HEK293 (cell line): ENCODE data around the gene MKKS.
A peak's percentile ranks its signal among the peaks of the same experiment; 100 is the strongest.

Experiments used
- CTCF ChIA-PET: fragments of 350-600 bp; formaldehyde crosslinking; extraction: SDS; loops from one replicate; lab custom pipeline; 2021; ENCODE audit warnings: antibody characterized with exemption; lab: Yijun Ruan, JAX
- POLR2A ChIA-PET: fragments of 300-600 bp; formaldehyde crosslinking; extraction: SDS; loops from one replicate; lab custom pipeline; 2020; ENCODE audit warnings: antibody characterized with exemption, inconsistent platforms; lab: Yijun Ruan, JAX
- H3K27ac ChIP-seq: fragments of 200-500 bp; sonication (Bioruptor generic); 2 replicates; pipeline ENCODE4 v1.5.1; 2014; ENCODE audit warnings: low read depth, low read length, control low read depth, inconsistent platforms; ENCODE audit errors: extremely low read depth
- H3K36me3 ChIP-seq, 2 experiments: fragments of 200-500 bp in 1 of 2; sonication (Bioruptor generic) in 1 of 2; 1 replicate in 1 of 2; 2 replicates in 1 of 2; pipeline ENCODE4 v1.5.1; 2014 to 2017; ENCODE audit warnings: inconsistent platforms in 2 of 2, low read length in 2 of 2; ENCODE audit not compliant: control insufficient read depth in 2 of 2, insufficient read depth in 1 of 2
- H3K4me1 ChIP-seq: fragments of 200-500 bp; sonication (Bioruptor generic); 2 replicates; pipeline ENCODE4 v1.5.1; 2014; ENCODE audit warnings: mild to moderate bottlenecking, low read length, inconsistent platforms; ENCODE audit not compliant: control insufficient read depth, insufficient read depth
- H3K4me3 ChIP-seq: 2 replicates; pipeline ENCODE4 v1.5.1; 2011; ENCODE audit warnings: low read depth, mild to moderate bottlenecking, control low read depth, low read length, moderate library complexity
- H3K9me3 ChIP-seq: fragments of 200-500 bp; sonication (Bioruptor generic); 2 replicates; pipeline ENCODE4 v1.5.1; 2014; ENCODE audit warnings: low read depth, low read length, inconsistent platforms; ENCODE audit not compliant: control insufficient read depth, insufficient read depth
- MEIS1 ChIP-seq: sonication (generic); formaldehyde crosslinking; IDR thresholded peaks from 2 replicates; pipeline ENCODE4 v1.8.1; 2022; ENCODE audit warnings: missing genetic modification reagents, mild to moderate bottlenecking, borderline replicate concordance
- OSR2 ChIP-seq: fragments of 450-650 bp; formaldehyde crosslinking; IDR thresholded peaks from 2 replicates; pipeline ENCODE4 v1.5.1; 2016; ENCODE audit warnings: missing biosample characterization, missing genetic modification characterization
- RBAK ChIP-seq: fragments of 450-650 bp; formaldehyde crosslinking; IDR thresholded peaks from 2 replicates; pipeline ENCODE4 v1.5.1; 2016; ENCODE audit warnings: missing biosample characterization, missing genetic modification characterization
- WT1 ChIP-seq: fragments of 450-650 bp; formaldehyde crosslinking; IDR thresholded peaks from 2 replicates; pipeline ENCODE4 v1.5.1; 2016; ENCODE audit warnings: missing biosample characterization, missing genetic modification characterization
- YY1 ChIP-seq: fragments of 450-650 bp; formaldehyde crosslinking; IDR thresholded peaks from 2 replicates; pipeline ENCODE4 v1.5.1; 2018; ENCODE audit warnings: missing biosample characterization, missing genetic modification characterization
- ZNF174 ChIP-seq: fragments of 450-650 bp; formaldehyde crosslinking; IDR thresholded peaks from 2 replicates; pipeline ENCODE4 v1.5.0; 2017; ENCODE audit warnings: missing biosample characterization, mild to moderate bottlenecking, missing genetic modification characterization
- ZNF2 ChIP-seq: fragments of 450-650 bp; formaldehyde crosslinking; IDR thresholded peaks from 2 replicates; pipeline ENCODE4 v1.5.1; 2016; ENCODE audit warnings: missing biosample characterization, missing genetic modification characterization
- ZNF211 ChIP-seq: fragments of 450-650 bp; formaldehyde crosslinking; IDR thresholded peaks from 2 replicates; pipeline ENCODE4 v1.5.1; 2016; ENCODE audit warnings: low read depth, missing biosample characterization, missing genetic modification characterization
- ZNF335 ChIP-seq: fragments of 450-650 bp; formaldehyde crosslinking; conservative IDR thresholded peaks from 2 replicates; pipeline ENCODE4 v1.5.1; 2016; ENCODE audit warnings: missing biosample characterization, missing genetic modification characterization
- ZNF354C ChIP-seq: fragments of 450-650 bp; formaldehyde crosslinking; IDR thresholded peaks from 2 replicates; pipeline ENCODE4 v1.5.1; 2016; ENCODE audit warnings: missing biosample characterization, missing genetic modification characterization, low read depth, borderline replicate concordance
- ZNF433 ChIP-seq: fragments of 450-650 bp; formaldehyde crosslinking; IDR thresholded peaks from 2 replicates; pipeline ENCODE4 v1.5.1; 2016; ENCODE audit warnings: missing biosample characterization, missing genetic modification characterization, low read depth
- ZNF549 ChIP-seq: fragments of 450-650 bp; IDR thresholded peaks from 2 replicates; pipeline ENCODE4 v1.5.1; 2018; ENCODE audit warnings: missing biosample characterization, missing genetic modification characterization, mild to moderate bottlenecking, inconsistent platforms, moderate library complexity
- ZNF561 ChIP-seq: fragments of 450-650 bp; IDR thresholded peaks from 2 replicates; pipeline ENCODE4 v1.5.1; 2018; ENCODE audit warnings: missing biosample characterization, missing genetic modification characterization, borderline replicate concordance
- ZNF571 ChIP-seq: fragments of 450-650 bp; formaldehyde crosslinking; IDR thresholded peaks from 2 replicates; pipeline ENCODE4 v1.5.0; 2017; ENCODE audit warnings: missing biosample characterization, missing genetic modification characterization
- ZNF596 ChIP-seq: fragments of 450-650 bp; IDR thresholded peaks from 2 replicates; pipeline ENCODE4 v1.5.0; 2018; ENCODE audit warnings: missing biosample characterization, mild to moderate bottlenecking, missing genetic modification characterization, moderate library complexity
- ZNF623 ChIP-seq: fragments of 450-650 bp; formaldehyde crosslinking; IDR thresholded peaks from 2 replicates; pipeline ENCODE4 v1.5.1; 2016; ENCODE audit warnings: missing biosample characterization, missing genetic modification characterization
- ZNF626 ChIP-seq: fragments of 450-650 bp; sonication (Bioruptor Pico); formaldehyde crosslinking; IDR thresholded peaks from 2 replicates; pipeline ENCODE4 v1.5.1; 2018; ENCODE audit warnings: missing biosample characterization, missing genetic modification characterization, inconsistent platforms
- ZNF76 ChIP-seq: fragments of 450-650 bp; formaldehyde crosslinking; IDR thresholded peaks from 2 replicates; pipeline ENCODE4; 2016; ENCODE audit warnings: low read depth, missing biosample characterization, missing genetic modification characterization, borderline replicate concordance
- ZNF768 ChIP-seq: fragments of 450-650 bp; formaldehyde crosslinking; IDR thresholded peaks from 2 replicates; pipeline ENCODE4 v1.5.1; 2018; ENCODE audit warnings: missing biosample characterization, mild to moderate bottlenecking, missing genetic modification characterization
- ZNF837 ChIP-seq: fragments of 450-650 bp; formaldehyde crosslinking; IDR thresholded peaks from 2 replicates; pipeline ENCODE4 v1.5.1; 2016; ENCODE audit warnings: missing biosample characterization, missing genetic modification characterization
- TF ChIP-seq, protein P1 (sequence below): fragments of 450-650 bp; formaldehyde crosslinking; IDR thresholded peaks from 2 replicates; pipeline ENCODE4 v1.5.1; 2016; ENCODE audit warnings: missing biosample characterization, missing genetic modification characterization
- TF ChIP-seq, protein P2 (sequence below): fragments of 450-650 bp; formaldehyde crosslinking; IDR thresholded peaks from 2 replicates; pipeline ENCODE4 v1.5.1; 2016; ENCODE audit warnings: missing biosample characterization, missing genetic modification characterization, low read depth
- TF ChIP-seq, protein P3 (sequence below): fragments of 450-650 bp; formaldehyde crosslinking; IDR thresholded peaks from 2 replicates; pipeline ENCODE4 v1.5.1; 2016; ENCODE audit warnings: missing biosample characterization, missing genetic modification characterization
- TF ChIP-seq, protein P4 (sequence below): fragments of 450-650 bp; formaldehyde crosslinking; IDR thresholded peaks from 2 replicates; pipeline ENCODE4 v1.5.1; 2016; ENCODE audit warnings: missing biosample characterization, missing genetic modification characterization
- TF ChIP-seq, protein P5 (sequence below): IDR thresholded peaks from 2 replicates; pipeline ENCODE4 v1.6.1; 2011; ENCODE audit warnings: mild to moderate bottlenecking, low read depth, low read length, borderline replicate concordance
- TF ChIP-seq, protein P6 (sequence below): fragments of 450-650 bp; formaldehyde crosslinking; IDR thresholded peaks from 2 replicates; pipeline ENCODE4; 2016; ENCODE audit warnings: missing biosample characterization, missing genetic modification characterization

MKKS gene

DNA sequence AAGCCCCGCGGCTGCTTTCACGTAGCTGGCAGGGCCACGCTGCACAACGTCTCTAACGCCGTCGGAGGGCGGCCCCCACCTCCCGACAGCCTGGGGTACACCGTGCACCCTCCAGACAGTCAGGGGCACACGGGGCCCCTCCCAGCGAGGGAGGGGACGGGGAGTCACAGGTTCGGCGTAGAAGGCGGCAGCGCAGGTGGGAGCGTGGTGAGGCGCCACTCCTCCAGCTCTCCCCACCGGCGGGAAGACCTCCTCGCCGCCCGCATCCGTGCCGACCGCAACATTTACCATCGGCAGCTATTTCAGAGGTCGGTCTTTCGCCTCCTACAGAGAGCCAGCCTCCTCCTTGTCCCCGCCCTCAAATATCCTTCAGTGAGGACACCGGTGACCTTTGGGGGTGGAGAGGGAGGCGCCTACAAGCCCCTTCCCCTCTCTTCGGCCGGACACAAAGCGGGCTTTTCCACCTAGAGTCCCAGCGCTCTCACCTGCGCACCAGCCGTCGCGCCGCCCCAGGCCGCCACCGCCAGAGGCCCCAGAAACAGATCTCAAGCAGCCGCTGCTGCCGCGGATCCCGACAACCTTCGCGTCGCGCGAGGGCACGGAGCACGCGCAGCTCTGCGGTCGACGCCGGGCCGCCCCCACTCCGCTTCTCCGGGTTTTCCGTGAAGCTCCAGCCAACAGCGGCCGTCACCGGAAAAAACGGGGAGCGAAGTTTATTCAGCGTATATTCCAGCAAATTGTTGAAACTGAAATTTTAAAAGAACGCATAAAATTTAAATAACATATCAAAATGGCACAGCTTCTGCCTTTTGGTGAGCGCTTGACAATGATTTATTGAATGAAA lies at the start of gene MKKS:
Gene MKKS (minus strand): TSS at position 600 of the 844 bp plus-strand sequence. CDS start 20,708 bp downstream, outside the sequence.
- POLR2A ChIA-PET: interaction anchor here (0.6 to 2.4 kb wide), 21 partner anchors 9 to 1026 kb away, joined by 3 to 12 read pairs (median 4); partner anchors contain the start of genes ANKEF1, JAG1, PAK5 and SNAP25
- H3K9me3 ChIP-seq: no peaks in the 10 kb centered on the region
- TF ChIP-seq RBAK (tag by site-specific recombination): no peak
- TF ChIP-seq, protein P1, sequence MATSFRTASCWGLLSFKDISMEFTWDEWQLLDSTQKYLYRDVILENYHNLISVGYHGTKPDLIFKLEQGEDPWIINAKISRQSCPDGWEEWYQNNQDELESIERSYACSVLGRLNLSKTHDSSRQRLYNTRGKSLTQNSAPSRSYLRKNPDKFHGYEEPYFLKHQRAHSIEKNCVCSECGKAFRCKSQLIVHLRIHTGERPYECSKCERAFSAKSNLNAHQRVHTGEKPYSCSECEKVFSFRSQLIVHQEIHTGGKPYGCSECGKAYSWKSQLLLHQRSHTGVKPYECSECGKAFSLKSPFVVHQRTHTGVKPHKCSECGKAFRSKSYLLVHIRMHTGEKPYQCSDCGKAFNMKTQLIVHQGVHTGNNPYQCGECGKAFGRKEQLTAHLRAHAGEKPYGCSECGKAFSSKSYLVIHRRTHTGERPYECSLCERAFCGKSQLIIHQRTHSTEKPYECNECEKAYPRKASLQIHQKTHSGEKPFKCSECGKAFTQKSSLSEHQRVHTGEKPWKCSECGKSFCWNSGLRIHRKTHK (tag by site-specific recombination): no peak
- no peak for TF ChIP-seq ZNF211
- no peak for TF ChIP-seq ZNF433 (tag by site-specific recombination)
- TF ChIP-seq ZNF571: no peak
- TF ChIP-seq ZNF335: peak; percentile 78
- no peak for TF ChIP-seq ZNF837
- no peak for TF ChIP-seq ZNF623
- TF ChIP-seq, protein P2, sequence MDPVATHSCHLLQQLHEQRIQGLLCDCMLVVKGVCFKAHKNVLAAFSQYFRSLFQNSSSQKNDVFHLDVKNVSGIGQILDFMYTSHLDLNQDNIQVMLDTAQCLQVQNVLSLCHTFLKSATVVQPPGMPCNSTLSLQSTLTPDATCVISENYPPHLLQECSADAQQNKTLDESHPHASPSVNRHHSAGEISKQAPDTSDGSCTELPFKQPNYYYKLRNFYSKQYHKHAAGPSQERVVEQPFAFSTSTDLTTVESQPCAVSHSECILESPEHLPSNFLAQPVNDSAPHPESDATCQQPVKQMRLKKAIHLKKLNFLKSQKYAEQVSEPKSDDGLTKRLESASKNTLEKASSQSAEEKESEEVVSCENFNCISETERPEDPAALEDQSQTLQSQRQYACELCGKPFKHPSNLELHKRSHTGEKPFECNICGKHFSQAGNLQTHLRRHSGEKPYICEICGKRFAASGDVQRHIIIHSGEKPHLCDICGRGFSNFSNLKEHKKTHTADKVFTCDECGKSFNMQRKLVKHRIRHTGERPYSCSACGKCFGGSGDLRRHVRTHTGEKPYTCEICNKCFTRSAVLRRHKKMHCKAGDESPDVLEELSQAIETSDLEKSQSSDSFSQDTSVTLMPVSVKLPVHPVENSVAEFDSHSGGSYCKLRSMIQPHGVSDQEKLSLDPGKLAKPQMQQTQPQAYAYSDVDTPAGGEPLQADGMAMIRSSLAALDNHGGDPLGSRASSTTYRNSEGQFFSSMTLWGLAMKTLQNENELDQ (tag by site-specific recombination): no peak
- 0 out of 2 replicates have a peak, but pooled peaks have one; percentile 25 for TF ChIP-seq YY1 (tag by site-specific recombination)
- TF ChIP-seq, protein P3, sequence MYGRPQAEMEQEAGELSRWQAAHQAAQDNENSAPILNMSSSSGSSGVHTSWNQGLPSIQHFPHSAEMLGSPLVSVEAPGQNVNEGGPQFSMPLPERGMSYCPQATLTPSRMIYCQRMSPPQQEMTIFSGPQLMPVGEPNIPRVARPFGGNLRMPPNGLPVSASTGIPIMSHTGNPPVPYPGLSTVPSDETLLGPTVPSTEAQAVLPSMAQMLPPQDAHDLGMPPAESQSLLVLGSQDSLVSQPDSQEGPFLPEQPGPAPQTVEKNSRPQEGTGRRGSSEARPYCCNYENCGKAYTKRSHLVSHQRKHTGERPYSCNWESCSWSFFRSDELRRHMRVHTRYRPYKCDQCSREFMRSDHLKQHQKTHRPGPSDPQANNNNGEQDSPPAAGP (tag by site-specific recombination): no peak
- no peak for TF ChIP-seq ZNF174 (tag by site-specific recombination)
- TF ChIP-seq ZNF561 (tag by site-specific recombination): no peak
- TF ChIP-seq, protein P4, sequence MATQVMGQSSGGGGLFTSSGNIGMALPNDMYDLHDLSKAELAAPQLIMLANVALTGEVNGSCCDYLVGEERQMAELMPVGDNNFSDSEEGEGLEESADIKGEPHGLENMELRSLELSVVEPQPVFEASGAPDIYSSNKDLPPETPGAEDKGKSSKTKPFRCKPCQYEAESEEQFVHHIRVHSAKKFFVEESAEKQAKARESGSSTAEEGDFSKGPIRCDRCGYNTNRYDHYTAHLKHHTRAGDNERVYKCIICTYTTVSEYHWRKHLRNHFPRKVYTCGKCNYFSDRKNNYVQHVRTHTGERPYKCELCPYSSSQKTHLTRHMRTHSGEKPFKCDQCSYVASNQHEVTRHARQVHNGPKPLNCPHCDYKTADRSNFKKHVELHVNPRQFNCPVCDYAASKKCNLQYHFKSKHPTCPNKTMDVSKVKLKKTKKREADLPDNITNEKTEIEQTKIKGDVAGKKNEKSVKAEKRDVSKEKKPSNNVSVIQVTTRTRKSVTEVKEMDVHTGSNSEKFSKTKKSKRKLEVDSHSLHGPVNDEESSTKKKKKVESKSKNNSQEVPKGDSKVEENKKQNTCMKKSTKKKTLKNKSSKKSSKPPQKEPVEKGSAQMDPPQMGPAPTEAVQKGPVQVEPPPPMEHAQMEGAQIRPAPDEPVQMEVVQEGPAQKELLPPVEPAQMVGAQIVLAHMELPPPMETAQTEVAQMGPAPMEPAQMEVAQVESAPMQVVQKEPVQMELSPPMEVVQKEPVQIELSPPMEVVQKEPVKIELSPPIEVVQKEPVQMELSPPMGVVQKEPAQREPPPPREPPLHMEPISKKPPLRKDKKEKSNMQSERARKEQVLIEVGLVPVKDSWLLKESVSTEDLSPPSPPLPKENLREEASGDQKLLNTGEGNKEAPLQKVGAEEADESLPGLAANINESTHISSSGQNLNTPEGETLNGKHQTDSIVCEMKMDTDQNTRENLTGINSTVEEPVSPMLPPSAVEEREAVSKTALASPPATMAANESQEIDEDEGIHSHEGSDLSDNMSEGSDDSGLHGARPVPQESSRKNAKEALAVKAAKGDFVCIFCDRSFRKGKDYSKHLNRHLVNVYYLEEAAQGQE: no peak
- TF ChIP-seq ZNF549 (tag by site-specific recombination): no peak
- TF ChIP-seq ZNF626: no peak
- TF ChIP-seq ZNF768 (tag by site-specific recombination): no peak
- no peak for TF ChIP-seq ZNF596
- TF ChIP-seq, protein P5, sequence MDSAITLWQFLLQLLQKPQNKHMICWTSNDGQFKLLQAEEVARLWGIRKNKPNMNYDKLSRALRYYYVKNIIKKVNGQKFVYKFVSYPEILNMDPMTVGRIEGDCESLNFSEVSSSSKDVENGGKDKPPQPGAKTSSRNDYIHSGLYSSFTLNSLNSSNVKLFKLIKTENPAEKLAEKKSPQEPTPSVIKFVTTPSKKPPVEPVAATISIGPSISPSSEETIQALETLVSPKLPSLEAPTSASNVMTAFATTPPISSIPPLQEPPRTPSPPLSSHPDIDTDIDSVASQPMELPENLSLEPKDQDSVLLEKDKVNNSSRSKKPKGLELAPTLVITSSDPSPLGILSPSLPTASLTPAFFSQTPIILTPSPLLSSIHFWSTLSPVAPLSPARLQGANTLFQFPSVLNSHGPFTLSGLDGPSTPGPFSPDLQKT: no peak
- TF ChIP-seq ZNF2: no peak
- TF ChIP-seq ZNF354C: no peak
- peak; percentile 78 for TF ChIP-seq ZNF76 (tag by site-specific recombination)
- no peak for TF ChIP-seq WT1 (tag by site-specific recombination)
- TF ChIP-seq MEIS1 (CRISPR knock-in tag): no peak
- TF ChIP-seq, protein P6, sequence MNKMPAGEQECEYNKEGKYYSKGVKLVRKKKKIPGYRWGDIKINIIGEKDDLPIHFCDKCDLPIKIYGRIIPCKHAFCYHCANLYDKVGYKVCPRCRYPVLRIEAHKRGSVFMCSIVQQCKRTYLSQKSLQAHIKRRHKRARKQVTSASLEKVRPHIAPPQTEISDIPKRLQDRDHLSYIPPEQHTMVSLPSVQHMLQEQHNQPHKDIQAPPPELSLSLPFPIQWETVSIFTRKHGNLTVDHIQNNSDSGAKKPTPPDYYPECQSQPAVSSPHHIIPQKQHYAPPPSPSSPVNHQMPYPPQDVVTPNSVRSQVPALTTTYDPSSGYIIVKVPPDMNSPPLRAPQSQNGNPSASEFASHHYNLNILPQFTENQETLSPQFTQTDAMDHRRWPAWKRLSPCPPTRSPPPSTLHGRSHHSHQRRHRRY (tag by site-specific recombination): no peak
- no peak for TF ChIP-seq OSR2

More for the DNA sequence above, at the start of gene MKKS:
- H3K27ac ChIP-seq: peak within 1 kb of the TSS; percentile 85
- H3K4me3 ChIP-seq: peak within 1 kb of the TSS; percentile 67
- CTCF ChIA-PET: interaction anchor here (0.6 to 2.7 kb wide), 7 partner anchors 33 to 1055 kb away, joined by 3 to 9 read pairs (median 4); no protein-coding TSS in a partner anchor
- no peaks in the 10 kb centered on the region for H3K4me1 ChIP-seq
- H3K36me3 ChIP-seq: peaks cover 0 to 3% of the 10 kb centered on the region in 2 experiments; a peak in 1 of 3 replicates
